Stimulated activated CD8-positive, alpha-beta memory T cell treated with anti-CD3 and anti-CD28 coated beads, Interleukin-7, amount 100 ng/mL, for 4 hours (primary cell): ENCODE results near the gene STX17.

Experiments used
- DNase-seq, 2 donors: peaks; one replicate each; pipeline ENCODE4 v3.0.0-alpha.2; 2020; ENCODE audit warnings: low read depth in 2 of 2

STX17 gene

GRCh38 chr9:99905833-99906402 lies 536 bp upstream of the STX17 start:
- DNase-seq, result no peak

GRCh38 chr9:99907208-99907532 lies 716 bp downstream of the STX17 start:
- peak in 1 of 2 donors; percentile 37 for DNase-seq

GRCh38 chr9:99911600-99911999 lies 5.1 kb downstream of the STX17 start:
- no peak for DNase-seq

DNA sequence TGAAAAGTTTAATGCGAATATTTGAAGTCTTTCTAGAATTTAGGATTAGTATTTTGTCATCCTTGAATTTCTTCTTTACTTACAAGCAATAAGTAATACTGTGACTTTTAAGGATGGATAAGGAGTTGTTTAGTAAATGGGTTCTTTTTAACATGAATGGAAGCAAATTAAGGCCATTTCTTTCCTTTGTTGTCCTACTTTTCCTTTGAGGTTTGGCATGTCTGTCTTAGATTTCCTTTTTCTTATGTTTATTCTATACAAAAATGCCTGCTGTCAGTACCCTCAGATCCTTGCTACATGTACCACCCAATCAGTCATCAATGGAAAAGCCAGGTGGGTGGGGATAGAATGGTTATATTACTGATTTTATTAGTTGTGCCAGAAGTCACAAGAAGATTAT lies 10.2 kb downstream of the STX17 start:
- DNase-seq, result no peak

GRCh38 chr9:99918134-99918533 lies 11.7 kb downstream of the STX17 start:
- DNase-seq, result no peak

GRCh38 chr9:99919930-99920329 lies 13.5 kb downstream of the STX17 start:
- no peak for DNase-seq

- DNase-seq, result no peak
Observed at GRCh38 chr9:99921875-99922710, 15.6 kb downstream of the STX17 start.

- DNase-seq, result no peak
Observed at GRCh38 chr9:99922711-99923030, 16.2 kb downstream of the STX17 start.

GRCh38 chr9:99925541-99925940 lies 19.1 kb downstream of the STX17 start:
- no peak for DNase-seq

GRCh38 chr9:99929652-99930051 lies 23.2 kb downstream of the STX17 start:
- DNase-seq, result no peak

GRCh38 chr9:99931155-99931840 lies 24.8 kb downstream of the STX17 start:
- DNase-seq, result no peak

GRCh38 chr9:99936947-99937587 lies 30.6 kb downstream of the STX17 start:
- no peak for DNase-seq

- DNase-seq, result no peak
Observed at GRCh38 chr9:99947395-99947794, 40.9 kb downstream of the STX17 start.

- DNase-seq, result no peak
Observed at GRCh38 chr9:99948482-99948881, 42.0 kb downstream of the STX17 start.

DNA sequence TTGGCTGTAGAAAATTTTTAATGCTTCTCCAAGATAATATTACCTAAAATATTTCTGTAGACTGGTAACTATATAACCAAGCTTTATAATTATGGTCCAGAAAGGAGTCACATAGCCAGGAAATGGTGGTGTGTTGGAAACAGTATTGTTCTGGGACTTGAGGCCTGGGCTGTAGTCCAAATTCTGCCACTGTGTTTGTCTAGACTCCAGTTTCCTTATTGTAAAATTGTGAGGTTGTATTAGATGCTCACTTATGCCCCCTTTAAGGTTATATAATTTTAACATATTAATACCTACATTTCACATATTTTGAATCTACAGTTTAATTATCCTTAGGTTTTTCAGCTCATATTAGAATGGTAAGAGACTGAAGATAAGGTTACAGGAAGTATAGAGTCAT lies 42.4 kb downstream of the STX17 start:
- no peak for DNase-seq

- no peak for DNase-seq
Observed at GRCh38 chr9:99953861-99954507, 47.5 kb downstream of the STX17 start.

DNA sequence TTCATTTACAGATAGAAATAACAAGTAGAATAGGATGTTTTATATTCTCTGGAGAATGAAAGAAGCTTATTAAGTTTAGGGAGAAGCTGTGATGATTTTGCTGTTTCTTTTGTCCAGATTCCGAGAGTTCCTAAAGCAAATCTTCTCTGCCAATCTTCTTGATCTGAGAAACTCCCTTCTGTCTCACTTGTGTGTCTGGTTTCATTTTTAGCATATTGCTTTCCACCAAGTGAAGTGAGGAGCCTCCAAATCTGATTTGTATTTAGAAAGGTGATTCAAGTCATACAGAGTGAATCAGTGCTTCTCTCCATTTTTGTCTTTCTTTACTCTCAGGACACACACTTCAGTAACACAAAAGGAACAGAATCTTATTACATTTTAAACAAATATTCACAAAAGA lies 48.4 kb downstream of the STX17 start:
- no peak for DNase-seq

DNA sequence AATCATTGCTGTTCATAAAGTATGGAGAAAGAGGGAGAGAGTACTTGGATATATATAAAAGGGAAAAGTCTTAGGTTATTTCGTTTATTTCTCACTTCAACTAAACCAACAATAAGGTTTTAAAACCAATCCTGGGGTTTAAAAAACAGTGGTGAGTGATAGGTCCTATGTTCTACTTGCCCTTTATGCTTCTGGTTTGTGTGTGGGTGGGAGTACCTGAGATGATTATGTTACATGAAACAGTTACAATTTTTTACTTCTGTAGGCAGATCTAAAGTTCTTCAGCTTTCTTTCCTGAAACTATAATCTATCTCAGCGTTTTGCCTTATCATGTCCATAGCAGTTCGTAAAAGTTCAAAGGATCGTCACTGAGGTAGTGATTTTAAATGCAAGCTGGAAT lies 49.2 kb downstream of the STX17 start:
- no peak for DNase-seq

DNA sequence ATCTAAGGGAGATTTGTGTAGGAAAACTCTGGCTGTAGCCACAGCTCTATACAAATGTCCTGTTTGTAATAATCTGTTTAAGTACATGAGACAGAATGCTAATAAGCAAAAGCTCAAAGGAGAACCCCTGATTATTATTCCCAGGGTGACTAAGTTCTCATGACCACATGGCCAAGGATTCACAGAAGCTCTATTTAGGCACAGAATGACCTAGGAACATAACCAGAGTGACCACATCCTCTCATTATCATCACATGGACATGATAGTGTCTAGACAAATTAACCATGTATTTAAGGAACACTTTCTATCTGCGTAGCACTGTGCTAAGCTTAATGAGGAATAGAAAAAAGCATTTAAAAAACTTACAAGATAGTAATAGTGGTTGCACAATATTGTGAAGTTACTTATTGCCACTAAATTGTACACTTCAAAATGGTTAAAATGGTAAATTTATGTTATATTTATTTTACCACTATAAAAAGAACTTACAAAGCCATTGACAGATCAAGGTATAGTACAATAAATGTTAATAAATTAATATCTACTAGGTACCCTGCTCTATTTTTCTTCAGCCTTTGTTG lies 56.3 kb downstream of the STX17 start:
- no peak for DNase-seq

- DNase-seq, result no peak
Observed at GRCh38 chr9:99964336-99964735, 57.9 kb downstream of the STX17 start.

DNA sequence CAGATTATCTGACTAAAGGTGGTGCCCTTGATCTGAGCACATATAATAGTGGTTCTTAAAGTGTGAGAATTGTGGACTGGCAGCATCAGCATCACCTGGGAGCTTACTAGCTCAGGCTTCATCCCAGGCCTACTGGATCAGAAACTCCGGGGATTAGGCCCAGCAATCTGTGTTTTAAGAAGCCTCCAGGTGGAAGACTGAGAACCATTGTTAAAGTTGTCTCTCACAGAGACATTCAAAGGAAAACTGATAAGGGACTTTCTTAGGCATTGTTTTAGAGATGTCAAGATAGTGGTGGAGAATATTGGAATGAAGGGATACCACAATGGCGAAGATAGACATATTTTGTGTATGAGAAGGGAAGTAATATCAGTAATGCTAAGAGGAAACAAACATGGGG lies 59.5 kb downstream of the STX17 start:
- no peak for DNase-seq

GRCh38 chr9:99966716-99967115 lies 60.3 kb downstream of the STX17 start:
- no peak for DNase-seq
